GM08714 (cell line): ENCODE measurements around the gene UNK.

Source experiments
- H3K4me3 ChIP-seq: fragments of 200-500 bp; sonication (Bioruptor generic); 2 replicates; pipeline ENCODE4 v1.5.1; 2014; ENCODE audit warnings: mild to moderate bottlenecking, low read length, inconsistent platforms
- ZNF274 ChIP-seq: IDR thresholded peaks from 2 replicates; pipeline ENCODE4 v1.6.1; 2012; ENCODE audit warnings: mild to moderate bottlenecking, low read depth, low read length

UNK gene

GRCh38 chr17:75874323-75875181 is 89.9 kb downstream of the UNK start:
- H3K4me3 ChIP-seq: no peak overlapping the region
- no peak for TF ChIP-seq ZNF274
